ENCODE measurements around the gene NT5C.
A peak's percentile ranks its signal among the peaks of the same experiment; 100 is the strongest.

- TF ChIP-seq CTCF (IDR thresholded peaks at IDR 0.05; ENCODE audit: low read depth, low read length, missing input control) (no peak), REST (IDR thresholded peaks at IDR 0.05) (no peak), TAF1 (conservative IDR thresholded peaks at IDR 0.05) (no peak), YY1 (IDR thresholded peaks at IDR 0.05) (peak; percentile 53), ZBTB33 (IDR thresholded peaks at IDR 0.05) (no peak), HNF4A (conservative IDR thresholded peaks at IDR 0.05) (peak; percentile 77 to 85), RAD21 (IDR thresholded peaks at IDR 0.05) (peak in 1 of 2 donors; percentile 9), EGR1 (IDR thresholded peaks at IDR 0.05; ENCODE audit: low read depth in 2 of 2) (no peak), ATF3 (IDR thresholded peaks at IDR 0.05) (no peak), RXRA (IDR thresholded peaks at IDR 0.05) (peak; percentile 84 to 88), SP1 (IDR thresholded peaks at IDR 0.05) (peak; percentile 74)
- TF ChIP-seq, protein P1, sequence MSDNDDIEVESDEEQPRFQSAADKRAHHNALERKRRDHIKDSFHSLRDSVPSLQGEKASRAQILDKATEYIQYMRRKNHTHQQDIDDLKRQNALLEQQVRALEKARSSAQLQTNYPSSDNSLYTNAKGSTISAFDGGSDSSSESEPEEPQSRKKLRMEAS (IDR thresholded peaks at IDR 0.05), result peak; percentile 59
These were observed 44.9 kb downstream of the NT5C start for GRCh38 chr17:75086496-75087181.

Data from liver (tissue), 3 donors.